Epithelial cell of esophagus (primary cell): ENCODE data around the gene AGPAT3.

ENCODE experiments used
- DNase-seq: peaks from one replicate; pipeline ENCODE4 v3.0.0; 2010; ENCODE audit warnings: low read depth
- H3K4me3 ChIP-seq: 2 replicates; pipeline ENCODE4 v1.5.1; 2011; ENCODE audit warnings: mild to moderate bottlenecking, low read length, control low read depth
- CTCF ChIP-seq: IDR thresholded peaks from 2 replicates; pipeline ENCODE4 v1.5.1; 2011; ENCODE audit warnings: low read depth, mild to moderate bottlenecking, low read length, control low read depth, inconsistent platforms; ENCODE audit not compliant: insufficient read depth; ENCODE audit errors: missing control alignments

AGPAT3 gene

GRCh38 chr21:43928222-43929125, 63.5 kb downstream of the AGPAT3 start:
- no peak overlapping the region for H3K4me3 ChIP-seq
- peak; percentile 20 for DNase-seq
- no peak for TF ChIP-seq CTCF

DNA sequence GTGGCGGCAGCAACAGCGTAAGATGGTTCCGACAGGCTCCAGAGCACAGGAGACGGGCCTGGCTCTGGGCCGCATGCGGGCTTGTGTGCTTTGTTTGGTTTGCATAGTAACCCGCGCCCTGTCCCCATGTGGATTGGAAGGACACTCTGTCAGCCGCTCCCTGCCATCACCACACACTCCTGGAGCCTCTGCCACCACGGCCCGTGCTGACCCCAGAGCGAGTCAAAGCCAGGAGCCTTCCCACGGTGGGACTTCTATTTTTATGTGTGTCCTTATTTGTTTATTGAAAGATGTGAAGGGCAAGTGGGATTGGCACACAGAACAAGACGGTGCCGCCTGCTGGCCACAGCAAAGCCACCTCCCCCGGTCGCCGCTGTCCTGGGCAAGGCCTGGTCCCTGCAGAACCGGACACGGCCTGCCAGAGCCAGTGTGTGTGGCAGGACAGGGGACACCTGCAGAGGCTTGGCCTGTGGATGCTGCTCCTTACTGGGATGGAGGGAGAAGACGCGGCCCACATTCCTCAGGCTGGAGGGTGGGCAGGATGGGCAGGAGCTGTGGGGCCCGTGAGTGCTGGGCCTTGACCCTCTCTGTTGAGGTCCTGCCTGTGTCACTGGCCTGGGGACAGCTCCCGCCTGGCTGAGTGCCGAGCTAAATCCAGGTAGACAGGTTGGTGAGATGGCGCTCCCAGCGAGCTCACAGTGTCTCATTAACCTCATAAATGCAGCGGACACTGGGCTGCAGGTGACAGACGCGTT, 64.4 kb downstream of the AGPAT3 start:
- no peak for DNase-seq
- no peak overlapping the region for H3K4me3 ChIP-seq
- no peak for TF ChIP-seq CTCF

GRCh38 chr21:43930074-43930847, 65.2 kb downstream of the AGPAT3 start:
- DNase-seq = no peak
- TF ChIP-seq CTCF = no peak
- H3K4me3 ChIP-seq = no peak overlapping the region

DNA sequence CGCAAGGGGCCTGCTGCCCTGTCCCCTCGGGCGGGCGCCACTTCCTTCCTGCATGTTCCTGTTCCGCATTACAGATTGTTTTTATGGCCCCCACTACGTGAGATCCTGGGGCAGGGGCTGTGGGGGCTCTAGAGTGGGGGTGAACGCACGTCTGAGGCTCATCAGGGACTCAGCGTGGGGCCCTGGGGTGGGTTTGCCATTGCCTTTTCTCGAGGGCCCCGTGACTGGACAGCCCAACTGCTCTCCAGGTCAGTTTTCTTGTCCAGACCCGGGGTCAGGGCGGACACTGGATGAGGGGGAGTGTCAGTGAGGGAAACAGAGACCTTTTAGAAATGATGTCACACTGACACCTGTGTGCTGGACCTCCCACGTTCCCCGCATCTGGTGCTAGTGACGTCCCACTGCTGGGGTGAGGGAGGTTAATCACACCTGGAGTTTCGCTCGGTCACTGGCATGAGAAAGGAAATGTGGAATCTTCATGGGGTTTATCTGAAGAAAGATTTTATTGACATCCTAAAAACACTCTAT, 65.9 kb downstream of the AGPAT3 start:
- no peak overlapping the region for H3K4me3 ChIP-seq
- TF ChIP-seq CTCF = no peak
- DNase-seq = no peak

GRCh38 chr21:43931489-43931888, 66.5 kb downstream of the AGPAT3 start:
- H3K4me3 ChIP-seq = no peak overlapping the region
- DNase-seq = no peak
- no peak for TF ChIP-seq CTCF

DNA sequence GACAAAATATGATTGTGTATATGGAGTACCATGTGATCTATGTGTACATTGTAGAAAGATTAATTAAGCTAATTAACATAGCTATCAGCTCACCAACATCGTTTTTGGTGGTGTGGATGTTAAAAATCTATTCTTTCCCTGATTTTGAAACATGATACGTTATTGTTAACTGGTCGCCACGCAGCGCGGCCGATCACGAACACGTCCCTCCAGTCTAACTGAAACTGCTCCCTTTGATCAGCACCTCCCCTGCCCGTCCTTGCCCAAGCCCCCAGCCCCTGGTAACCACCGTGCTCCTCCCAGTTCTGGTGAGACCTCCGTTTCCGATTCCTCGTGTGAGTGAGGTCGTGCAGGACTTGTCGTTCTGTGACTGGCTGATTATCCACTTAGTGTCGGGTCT, 67.0 kb downstream of the AGPAT3 start:
- no peak for TF ChIP-seq CTCF
- no peak for DNase-seq
- no peak overlapping the region for H3K4me3 ChIP-seq
